ENCODE data around the gene TNFRSF19. TPM values are rescaled to one million over a fixed set of nuclear protein-coding genes. Genes with fewer than 3 reads are reported as not detected.

Gene TNFRSF19
- total and polyA plus RNA-seq, 2 of the 8 experiments (the other 6 are each of a cell fraction or from before 2014, with no cell fraction given) = 0.50 to 0.95 TPM

- TF ChIP-seq RBBP5 (IDR thresholded peaks at IDR 0.05; ENCODE audit: borderline replicate concordance, low read depth, low read length) (no peak), JUN (IDR thresholded peaks at IDR 0.05; ENCODE audit: low read depth, low read length) (no peak), EGR1 (IDR thresholded peaks at IDR 0.05; ENCODE audit: borderline replicate concordance, low read depth, low read length) (no peak), TAF1 (IDR thresholded peaks at IDR 0.05; ENCODE audit: low read depth, low read length) (no peak)
Observed at GRCh38 chr13:23656637-23657371, 86.6 kb downstream of the TNFRSF19 start (continued).
